ENCODE data around the gene PRMT9.

PRMT9 gene

GRCh38 chr4:147683717-147684700 lies at the start of gene PRMT9:
Gene PRMT9 (minus strand): TSS chr4:147684163. CDS start chr4:147683987, 176 bp downstream.
- peak; percentile 79 for DNase-seq

GRCh38 chr4:147732518-147733235 lies 48.7 kb upstream of the PRMT9 start:
- no peak for DNase-seq

GRCh38 chr4:147731580-147732517 lies 47.9 kb upstream of the PRMT9 start, which contains the start of gene ARHGAP10:
Gene ARHGAP10 (plus strand): TSS chr4:147732088. CDS start chr4:147732302, 214 bp downstream.
- peak; percentile 66 to 72 for DNase-seq

- DNase-seq, result no peak
Observed at GRCh38 chr4:147730333-147730732, 46.4 kb upstream of the PRMT9 start.

GRCh38 chr4:147727476-147728028 lies 43.6 kb upstream of the PRMT9 start:
- no peak for DNase-seq

- DNase-seq, result no peak
Observed at GRCh38 chr4:147725673-147726072, 41.7 kb upstream of the PRMT9 start.

- DNase-seq, result no peak
Observed at GRCh38 chr4:147724468-147725201, 40.7 kb upstream of the PRMT9 start.

- no peak for DNase-seq
Observed at GRCh38 chr4:147723326-147723725, 39.4 kb upstream of the PRMT9 start.

GRCh38 chr4:147717878-147718277 lies 33.9 kb upstream of the PRMT9 start:
- DNase-seq, result no peak

GRCh38 chr4:147714575-147715401 lies 30.8 kb upstream of the PRMT9 start:
- no peak for DNase-seq

- no peak for DNase-seq
Observed at GRCh38 chr4:147709999-147710398, 26.0 kb upstream of the PRMT9 start.

GRCh38 chr4:147707892-147708672 lies 24.1 kb upstream of the PRMT9 start:
- peak; percentile 40 to 43 for DNase-seq

- DNase-seq, result no peak
Observed at GRCh38 chr4:147704846-147705245, 20.9 kb upstream of the PRMT9 start.

GRCh38 chr4:147696866-147697265 lies 12.9 kb upstream of the PRMT9 start:
- DNase-seq, result no peak

GRCh38 chr4:147693218-147693617 lies 9.3 kb upstream of the PRMT9 start:
- no peak for DNase-seq

GRCh38 chr4:147691820-147692219 lies 7.9 kb upstream of the PRMT9 start:
- no peak for DNase-seq

GRCh38 chr4:147689067-147689466 lies 5.1 kb upstream of the PRMT9 start:
- DNase-seq, result no peak

GRCh38 chr4:147683188-147683591 lies 773 bp downstream of the PRMT9 start:
- no peak for DNase-seq

- no peak for DNase-seq
Observed at GRCh38 chr4:147682755-147683154, 1.2 kb downstream of the PRMT9 start.

Measured in activated CD4-positive, alpha-beta T cell treated with anti-CD3 and anti-CD28 coated beads, Interleukin-2, amount 50 U/mL, for 4 hours (primary cell).